Calu3 (cell line): ENCODE measurements around the gene SCNN1G. TPM values are rescaled to one million over a fixed set of nuclear protein-coding genes. Genes with fewer than 3 reads are reported as not detected.

Source experiments
- BruUV-seq: library from RNA; stranded (reverse); fragments of 400-500 nt; replicated peaks from 2 replicates; lab custom pipeline; 2021; lab: Mats Ljungman, UMichigan
- CTCF ChIA-PET: fragments of 300-600 bp; sonication (Branson Sonifier 250); formaldehyde crosslinking; loops from one replicate; lab custom pipeline; 2022; ENCODE audit warnings: antibody characterized with exemption; lab: Charles Lee
- DNase-seq: peaks from one replicate; pipeline ENCODE4 v3.0.0; 2022
- H3K27ac Mint-ChIP-seq: one replicate; pipeline ENCODE4 v1.8.0; 2022; ENCODE audit warnings: mixed read lengths; ENCODE audit not compliant: unreplicated experiment
- H3K27me3 Mint-ChIP-seq: one replicate; pipeline ENCODE4 v1.8.0; 2022; ENCODE audit warnings: mixed read lengths; ENCODE audit not compliant: unreplicated experiment
- H3K36me3 Mint-ChIP-seq: one replicate; pipeline ENCODE4 v1.8.0; 2022; ENCODE audit warnings: mild to moderate bottlenecking, moderate library complexity, mixed read lengths; ENCODE audit not compliant: insufficient read depth, unreplicated experiment
- H3K4me1 Mint-ChIP-seq: one replicate; pipeline ENCODE4 v1.8.0; 2022; ENCODE audit warnings: mild to moderate bottlenecking, low read depth, mixed read lengths; ENCODE audit not compliant: unreplicated experiment
- H3K4me3 Mint-ChIP-seq: one replicate; pipeline ENCODE4 v1.8.0; 2022; ENCODE audit warnings: mild to moderate bottlenecking, low read depth, moderate library complexity, mixed read lengths; ENCODE audit not compliant: unreplicated experiment
- H3K9me3 Mint-ChIP-seq: one replicate; pipeline ENCODE4 v1.8.0; 2022; ENCODE audit warnings: low read depth, mixed read lengths; ENCODE audit not compliant: unreplicated experiment
- intact Hi-C: fragments of 100-400 bp; cut with micrococcal nuclease; formaldehyde crosslinking; loops from one replicate; pipeline ENCODE4 v1.10.0; 2022; ENCODE audit not compliant: unreplicated experiment
- total RNA-seq: library from RNA; stranded (reverse); gene quantifications from 2 replicates; pipeline ENCODE4 v1.2.3, GENCODE V29; 2022
- TF ChIP-seq, protein P1 (sequence below): fragments of 200-600 bp; IDR thresholded peaks from one replicate; pipeline ENCODE4 v1.8.0; 2022; ENCODE audit warnings: antibody characterized with exemption; ENCODE audit not compliant: unreplicated experiment

Gene SCNN1G
- total RNA-seq, 1 experiment from 2014 or later, result not detected

DNA sequence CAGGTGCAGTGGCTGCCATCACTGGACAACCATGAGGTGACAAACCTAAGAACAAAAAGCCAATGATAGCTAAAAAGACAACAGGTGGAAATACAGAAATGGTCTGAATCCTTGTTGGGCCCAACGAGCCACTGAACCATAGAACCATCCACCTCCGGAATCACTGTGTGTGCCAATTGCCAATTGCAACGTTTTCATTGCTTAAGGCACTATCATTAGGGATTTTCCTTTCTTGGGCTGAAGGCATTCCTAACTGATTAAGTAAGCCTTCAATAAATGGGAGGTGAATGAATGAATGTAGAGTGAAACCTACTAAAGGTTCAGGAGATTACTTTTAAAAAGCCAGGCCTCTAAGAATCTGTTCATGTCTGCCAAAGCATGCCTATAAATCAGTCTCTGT lies 36.9 kb upstream of the SCNN1G start:
- H3K4me1 Mint-ChIP-seq, result peaks cover 32% of the 10 kb centered on the region
- H3K27me3 Mint-ChIP-seq, result peaks cover 3% of the 10 kb centered on the region
- H3K27ac Mint-ChIP-seq, result peak overlapping the region; percentile 45
- intact Hi-C loops, result loop anchor here (10.0 kb wide), 1 partner anchor 61 kb away; no protein-coding TSS in a partner anchor
- H3K9me3 Mint-ChIP-seq, result no peaks in the 10 kb centered on the region
- TF ChIP-seq, protein P1, sequence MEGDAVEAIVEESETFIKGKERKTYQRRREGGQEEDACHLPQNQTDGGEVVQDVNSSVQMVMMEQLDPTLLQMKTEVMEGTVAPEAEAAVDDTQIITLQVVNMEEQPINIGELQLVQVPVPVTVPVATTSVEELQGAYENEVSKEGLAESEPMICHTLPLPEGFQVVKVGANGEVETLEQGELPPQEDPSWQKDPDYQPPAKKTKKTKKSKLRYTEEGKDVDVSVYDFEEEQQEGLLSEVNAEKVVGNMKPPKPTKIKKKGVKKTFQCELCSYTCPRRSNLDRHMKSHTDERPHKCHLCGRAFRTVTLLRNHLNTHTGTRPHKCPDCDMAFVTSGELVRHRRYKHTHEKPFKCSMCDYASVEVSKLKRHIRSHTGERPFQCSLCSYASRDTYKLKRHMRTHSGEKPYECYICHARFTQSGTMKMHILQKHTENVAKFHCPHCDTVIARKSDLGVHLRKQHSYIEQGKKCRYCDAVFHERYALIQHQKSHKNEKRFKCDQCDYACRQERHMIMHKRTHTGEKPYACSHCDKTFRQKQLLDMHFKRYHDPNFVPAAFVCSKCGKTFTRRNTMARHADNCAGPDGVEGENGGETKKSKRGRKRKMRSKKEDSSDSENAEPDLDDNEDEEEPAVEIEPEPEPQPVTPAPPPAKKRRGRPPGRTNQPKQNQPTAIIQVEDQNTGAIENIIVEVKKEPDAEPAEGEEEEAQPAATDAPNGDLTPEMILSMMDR, result no peak
- DNase-seq, result peak; percentile 28
- CTCF ChIA-PET, result no interaction called here
- no TSS peak for BruUV-seq
- H3K4me3 Mint-ChIP-seq, result peak overlapping the region; percentile 25
- H3K36me3 Mint-ChIP-seq, result peaks cover 39% of the 10 kb centered on the region

GRCh38 chr16:23146877-23147601 lies 35.5 kb upstream of the SCNN1G start:
- DNase-seq, result no peak
- Mint-ChIP-seq H3K36me3 (peaks cover 39% of the 10 kb centered on the region), H3K4me3 (peak overlapping the region; percentile 95), H3K4me1 (peaks cover 32% of the 10 kb centered on the region), H3K9me3 (no peaks in the 10 kb centered on the region), H3K27me3 (peaks cover 17% of the 10 kb centered on the region), H3K27ac (peak overlapping the region; percentile 60)
- CTCF ChIA-PET, result interaction anchor here (1.1 kb wide), 1 partner anchor 125 kb away, joined by 3 read pairs; no protein-coding TSS in a partner anchor
- BruUV-seq, result no TSS peak
- intact Hi-C loops, result loop anchor here (10.0 kb wide), 1 partner anchor 62 kb away; no protein-coding TSS in a partner anchor
- TF ChIP-seq, protein P1, result no peak

- Mint-ChIP-seq H3K27ac (peak overlapping the region; percentile 96), H3K36me3 (peaks cover 39% of the 10 kb centered on the region), H3K4me1 (peaks cover 32% of the 10 kb centered on the region), H3K27me3 (peaks cover 22% of the 10 kb centered on the region), H3K4me3 (peak overlapping the region; percentile 95), H3K9me3 (no peaks in the 10 kb centered on the region)
- BruUV-seq, result TSS peak; percentile 38
- CTCF ChIA-PET, result interaction anchor here (1.1 kb wide), 1 partner anchor 125 kb away, joined by 3 read pairs; no protein-coding TSS in a partner anchor
- intact Hi-C loops, result loop anchor here (10.0 kb wide), 1 partner anchor 63 kb away; no protein-coding TSS in a partner anchor
- TF ChIP-seq, protein P1, result no peak
- DNase-seq, result no peak
Observed at GRCh38 chr16:23147666-23148065, 34.9 kb upstream of the SCNN1G start.

- CTCF ChIA-PET, result no interaction called here
- Mint-ChIP-seq H3K27me3 (peaks cover 22% of the 10 kb centered on the region), H3K36me3 (peaks cover 39% of the 10 kb centered on the region), H3K4me1 (peaks cover 32% of the 10 kb centered on the region), H3K4me3 (peak overlapping the region; percentile 95), H3K9me3 (no peaks in the 10 kb centered on the region), H3K27ac (peak overlapping the region; percentile 96)
- intact Hi-C loops, result loop anchor here (10.0 kb wide), 1 partner anchor 63 kb away; no protein-coding TSS in a partner anchor
- no TSS peak for BruUV-seq
- DNase-seq, result no peak
- TF ChIP-seq, protein P1, result no peak
Observed at GRCh38 chr16:23148166-23148512, 34.4 kb upstream of the SCNN1G start.
